ENCODE results near the gene ARSK. TPM values are rescaled to one million over a fixed set of nuclear protein-coding genes. Genes with fewer than 3 reads are reported as not detected.

The ARSK gene
- total and polyA plus RNA-seq, 8 donors = 2.9 to 68.3 (median 4.9) TPM; not detected in 1

DNA sequence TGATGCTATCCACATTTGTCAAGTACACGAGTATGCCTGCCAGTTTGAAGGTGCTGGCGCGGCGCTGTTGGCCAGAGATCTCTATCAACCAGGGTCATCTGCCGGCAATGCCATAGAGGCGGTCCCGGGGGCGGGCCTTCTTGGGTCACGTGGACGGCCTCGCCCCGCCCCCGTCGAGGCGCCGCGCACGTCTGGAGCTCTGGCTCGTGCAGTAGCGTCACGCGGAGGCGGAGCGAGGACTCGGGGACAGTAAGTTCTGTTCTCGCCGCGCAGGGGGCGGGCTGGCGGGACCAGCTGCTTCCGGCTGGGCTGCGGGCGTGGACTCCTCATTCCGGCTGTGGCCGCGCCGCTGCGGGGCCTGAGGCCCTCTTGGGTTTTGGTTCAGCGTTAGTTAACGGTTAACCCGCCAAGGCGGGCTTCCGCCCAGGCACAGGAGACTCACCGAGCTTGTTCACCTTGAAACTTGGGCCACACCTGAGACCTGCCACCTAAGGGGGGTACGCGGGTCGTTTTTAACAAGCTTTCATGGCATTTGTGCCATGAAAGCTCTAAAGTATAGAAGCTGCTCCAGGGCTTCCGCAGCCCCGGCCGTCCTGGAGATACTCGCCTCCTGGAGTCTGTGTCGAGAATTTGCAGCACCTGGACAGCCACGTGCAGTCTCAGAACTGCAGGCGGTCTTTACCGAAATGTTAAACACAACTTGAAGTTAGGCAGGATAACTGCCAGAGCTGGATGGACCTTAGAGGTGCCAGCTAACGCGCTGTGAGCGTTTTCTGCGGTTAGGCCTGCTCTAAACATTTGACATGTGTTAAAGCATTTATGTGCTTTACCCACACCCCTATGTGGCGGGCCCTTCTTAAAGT is 91.9 kb downstream of the ARSK start, which contains the start of gene RFESD:
Gene RFESD, plus strand, starts transcription at position 209 of the 863 bp plus-strand sequence. CDS start 5,495 bp downstream, outside the sequence.
- TF ChIP-seq, protein P1, sequence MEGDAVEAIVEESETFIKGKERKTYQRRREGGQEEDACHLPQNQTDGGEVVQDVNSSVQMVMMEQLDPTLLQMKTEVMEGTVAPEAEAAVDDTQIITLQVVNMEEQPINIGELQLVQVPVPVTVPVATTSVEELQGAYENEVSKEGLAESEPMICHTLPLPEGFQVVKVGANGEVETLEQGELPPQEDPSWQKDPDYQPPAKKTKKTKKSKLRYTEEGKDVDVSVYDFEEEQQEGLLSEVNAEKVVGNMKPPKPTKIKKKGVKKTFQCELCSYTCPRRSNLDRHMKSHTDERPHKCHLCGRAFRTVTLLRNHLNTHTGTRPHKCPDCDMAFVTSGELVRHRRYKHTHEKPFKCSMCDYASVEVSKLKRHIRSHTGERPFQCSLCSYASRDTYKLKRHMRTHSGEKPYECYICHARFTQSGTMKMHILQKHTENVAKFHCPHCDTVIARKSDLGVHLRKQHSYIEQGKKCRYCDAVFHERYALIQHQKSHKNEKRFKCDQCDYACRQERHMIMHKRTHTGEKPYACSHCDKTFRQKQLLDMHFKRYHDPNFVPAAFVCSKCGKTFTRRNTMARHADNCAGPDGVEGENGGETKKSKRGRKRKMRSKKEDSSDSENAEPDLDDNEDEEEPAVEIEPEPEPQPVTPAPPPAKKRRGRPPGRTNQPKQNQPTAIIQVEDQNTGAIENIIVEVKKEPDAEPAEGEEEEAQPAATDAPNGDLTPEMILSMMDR (IDR thresholded peaks at IDR 0.05) = peak in 1 of 7 experiments; percentile 21
- TF ChIP-seq EP300 (IDR thresholded peaks at IDR 0.05) (peak; percentile 99), POLR2A (IDR thresholded peaks at IDR 0.05) (peak in 2 of 4 donors; percentile 89 to 92), POLR2AphosphoS5 (IDR thresholded peaks at IDR 0.05) (peak; percentile 97 to 100 (median 99))
- no peaks in the 10 kb centered on the region for H3K27me3 ChIP-seq
- H3K27ac ChIP-seq = peak within 1 kb of the TSS; percentile 95 to 99 (median 96)
- WGBS, 5 donors = 0 to 2% (median 1%) methylated on average over 30 to 60 of the region's 60 CpGs
- no peaks in the 10 kb centered on the region for H3K9me3 ChIP-seq
- H3K4me1 ChIP-seq = peaks cover 17 to 40% (median 28%) of the 10 kb centered on the region in 4 donors
- H3K4me3 ChIP-seq = peak within 1 kb of the TSS; percentile 38 to 53 (median 49)
- intact Hi-C loops (cut with DNase I; ENCODE audit: low total_unique reads) = loop anchor here (10.0 kb wide), 2 partner anchors 138 to 198 kb away; no protein-coding TSS in a partner anchor
- peak; percentile 99 to 100 for DNase-seq
- no peaks in the 10 kb centered on the region for H3K36me3 ChIP-seq

DNA sequence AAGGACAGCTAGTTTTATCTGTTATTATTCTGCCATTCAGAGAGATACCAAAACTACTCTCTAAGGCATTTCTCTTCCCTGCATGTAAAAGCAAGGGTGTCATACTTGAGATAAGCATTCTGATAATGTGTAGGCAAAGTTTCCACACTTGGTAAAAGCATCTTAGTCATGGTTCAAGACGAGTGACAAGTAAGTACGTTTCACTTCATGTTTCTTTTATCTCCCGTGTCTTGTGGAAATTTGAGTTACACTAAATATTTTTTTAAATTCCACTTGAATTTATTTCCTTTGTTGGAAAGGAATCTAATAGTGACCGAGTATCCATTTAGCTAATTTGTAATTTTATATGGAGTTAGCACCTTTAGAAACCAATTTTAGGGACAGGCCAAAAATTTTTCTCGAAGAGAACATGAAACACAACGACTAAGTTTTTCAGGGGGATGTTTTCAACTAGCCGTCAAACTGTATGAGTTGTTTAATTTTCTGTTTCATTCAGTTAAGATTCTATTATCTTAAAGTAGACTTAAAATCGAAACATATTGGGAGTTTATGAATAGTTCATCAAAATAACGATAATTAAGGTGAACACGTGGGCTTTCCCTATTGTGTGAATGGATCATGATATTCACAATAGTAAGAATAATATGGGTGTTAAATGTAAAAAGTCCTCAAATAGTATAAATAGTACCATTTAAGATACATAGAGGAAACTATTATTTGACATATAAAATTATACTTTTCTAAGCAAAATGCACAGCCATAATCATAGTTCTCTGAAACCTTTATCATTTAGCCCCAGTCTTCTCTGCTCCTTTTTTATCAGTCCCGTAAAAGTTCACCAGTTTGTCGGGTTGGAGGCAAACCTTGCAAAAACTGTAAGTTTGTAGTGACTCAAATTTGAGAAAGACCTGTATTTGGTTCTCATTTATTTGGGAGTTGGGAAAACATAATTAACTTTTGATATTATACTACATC is 93.3 kb downstream of the ARSK start:
- DNase-seq = peak in 1 of 2 donors; percentile 16
- no peaks in the 10 kb centered on the region for H3K9me3 ChIP-seq
- intact Hi-C loops (cut with DNase I; ENCODE audit: low total_unique reads) = loop anchor here (10.0 kb wide), 2 partner anchors 137 to 197 kb away; no protein-coding TSS in a partner anchor
- H3K4me3 ChIP-seq = peak overlapping the region in 1 of 4 donors; percentile 46
- peak overlapping the region in 4 of 5 donors; percentile 95 to 99 (median 96) for H3K27ac ChIP-seq
- H3K27me3 ChIP-seq = no peaks in the 10 kb centered on the region
- TF ChIP-seq POLR2AphosphoS5 (IDR thresholded peaks at IDR 0.05) (peak in 2 of 3 donors; percentile 32 to 35), POLR2A (IDR thresholded peaks at IDR 0.05) (no peak)
- 70 to 76% (median 72%) methylated on average over 12 of the region's 12 CpGs for WGBS, 5 donors
- H3K4me1 ChIP-seq = peaks cover 12 to 33% (median 24%) of the 10 kb centered on the region in 4 donors
- H3K36me3 ChIP-seq = peaks cover 0 to 8% (median 4%) of the 10 kb centered on the region in 4 donors

DNA sequence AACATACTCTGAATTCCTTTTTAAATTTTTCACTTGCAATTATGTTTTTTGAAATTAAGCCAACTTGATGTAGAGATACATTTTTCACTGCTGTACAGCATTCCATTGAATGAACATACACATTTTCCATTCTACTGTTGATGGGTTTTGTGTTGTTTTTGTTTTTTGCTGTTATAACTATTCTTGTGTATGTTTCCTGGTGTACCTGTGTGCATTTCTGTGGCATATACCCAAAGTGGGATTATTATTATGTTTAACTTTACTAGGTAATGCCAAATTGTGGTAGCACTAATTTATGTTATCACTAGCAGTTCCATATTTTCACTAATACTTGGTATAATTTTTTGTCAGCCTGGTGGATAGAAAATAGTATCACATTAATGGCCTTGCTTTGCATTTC is 94.4 kb downstream of the ARSK start:
- Histone ChIP-seq H3K4me3 (no peak overlapping the region), H3K36me3 (peaks cover 0 to 13% (median 5%) of the 10 kb centered on the region in 4 donors), H3K4me1 (peaks cover 12 to 28% (median 20%) of the 10 kb centered on the region in 4 donors), H3K27ac (no peak overlapping the region), H3K27me3 (no peaks in the 10 kb centered on the region), H3K9me3 (no peaks in the 10 kb centered on the region)
- TF ChIP-seq POLR2AphosphoS5 (IDR thresholded peaks at IDR 0.05) (no peak), POLR2A (IDR thresholded peaks at IDR 0.05) (no peak), EP300 (IDR thresholded peaks at IDR 0.05) (no peak)
- TF ChIP-seq, protein P1 (IDR thresholded peaks at IDR 0.05) = no peak
- intact Hi-C loops (cut with DNase I; ENCODE audit: low total_unique reads) = loop anchor here (10.0 kb wide), 2 partner anchors 136 to 196 kb away; no protein-coding TSS in a partner anchor
- no peak for DNase-seq

DNA sequence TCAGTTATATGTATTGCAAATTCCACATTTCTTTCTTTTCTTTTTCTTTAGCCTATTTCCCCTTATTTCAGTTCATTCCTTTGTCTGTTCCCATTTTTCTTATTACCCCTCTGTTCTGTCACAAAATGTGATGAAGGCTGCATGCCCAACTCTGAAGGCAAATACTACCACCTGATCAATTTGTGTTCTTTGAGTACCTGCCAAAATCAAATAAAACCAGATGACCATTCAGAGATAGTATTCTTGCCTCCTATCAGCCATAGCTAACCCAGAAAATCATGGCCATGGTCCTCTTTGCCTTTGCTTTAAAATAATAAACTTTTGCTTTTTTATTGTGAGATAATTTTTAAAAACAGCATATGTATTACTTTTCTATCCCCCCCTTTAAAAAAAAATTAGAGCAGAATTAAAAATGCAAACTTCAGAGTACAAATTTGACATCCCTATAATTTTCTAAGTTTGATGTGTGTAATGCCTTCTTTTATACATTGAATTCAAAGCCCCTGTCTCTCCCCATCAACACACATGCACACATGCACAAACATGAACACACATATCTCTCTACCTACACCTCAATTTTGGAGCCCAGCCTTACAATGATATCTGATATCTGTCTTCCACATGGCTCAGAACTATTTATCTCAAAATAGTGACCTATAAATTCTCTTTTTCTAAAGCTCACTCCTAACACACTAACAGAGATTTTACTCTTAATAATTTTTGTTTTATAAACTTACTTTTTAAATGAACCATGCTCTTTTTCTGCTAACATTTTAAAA is 95.1 kb downstream of the ARSK start:
- H3K36me3 ChIP-seq = peaks cover 0 to 13% (median 5%) of the 10 kb centered on the region in 4 donors
- DNase-seq = no peak
- no peaks in the 10 kb centered on the region for H3K27me3 ChIP-seq
- H3K4me3 ChIP-seq = no peak overlapping the region
- TF ChIP-seq EP300 (IDR thresholded peaks at IDR 0.05) (no peak), POLR2AphosphoS5 (IDR thresholded peaks at IDR 0.05) (no peak), POLR2A (IDR thresholded peaks at IDR 0.05) (no peak)
- TF ChIP-seq, protein P1 (IDR thresholded peaks at IDR 0.05) = no peak
- intact Hi-C loops (cut with DNase I; ENCODE audit: low total_unique reads) = loop anchor here (10.0 kb wide), 2 partner anchors 135 to 195 kb away; no protein-coding TSS in a partner anchor
- H3K9me3 ChIP-seq = no peaks in the 10 kb centered on the region
- H3K4me1 ChIP-seq = peaks cover 7 to 22% (median 15%) of the 10 kb centered on the region in 4 donors
- H3K27ac ChIP-seq = no peak overlapping the region
